Measurements from ENCODE around the gene ZDHHC11B. TPM values are rescaled to one million over a fixed set of nuclear protein-coding genes. Genes with fewer than 3 reads are reported as not detected.
"Not testable (repeated sequence)": the region's sequence is repeated elsewhere in the genome, so short reads cannot be mapped to it uniquely, and the experiment has no call there.

ZDHHC11B gene
- total RNA-seq, 1 experiment from 2014 or later: 3.8 TPM

DNA sequence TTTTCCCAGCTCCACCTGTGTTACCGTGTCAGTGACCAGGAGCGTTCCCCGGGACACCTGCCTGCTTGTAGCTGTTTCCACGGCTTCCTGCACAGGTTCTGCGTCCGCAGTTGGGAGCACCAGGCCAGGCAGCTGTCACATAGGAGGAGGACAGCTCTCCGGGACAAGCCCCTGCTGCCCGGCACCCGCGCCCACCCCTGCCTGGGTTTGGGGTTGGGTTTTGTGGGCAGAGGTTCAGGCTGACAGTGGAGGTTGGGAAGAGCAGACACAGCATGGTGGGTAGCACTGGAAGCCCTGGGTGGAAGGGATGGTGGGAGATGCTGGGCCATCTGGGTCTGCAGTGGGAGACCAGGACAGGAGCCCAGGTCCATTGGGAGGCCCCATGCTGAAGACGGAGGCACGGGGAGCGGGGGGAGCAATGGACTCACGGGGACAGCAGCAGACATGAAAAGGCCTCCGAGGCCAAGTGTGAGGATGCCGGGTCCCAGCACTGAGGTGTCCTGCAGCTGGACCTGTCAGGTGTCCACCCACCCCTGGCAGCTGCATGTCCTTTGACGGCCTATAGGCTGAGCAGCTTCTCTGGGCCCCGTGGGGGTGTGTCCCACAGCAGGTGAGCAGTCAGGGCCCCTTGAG, 2.8 kb upstream of the ZDHHC11B start:
- RAD21 ChIA-PET (ENCODE audit: low non-redundant PET in 1 of 2, low total read pairs in 2 of 2, uncharacterized antibody in 2 of 2, unreplicated experiment in 2 of 2); H3K4me3 ChIP-seq (replicated peaks in 1 of 2; ENCODE audit: low read depth in 1 of 2, low read length in 2 of 2); DNase-seq (ENCODE audit: low read depth, low spot score); H3K9me2 ChIP-seq (ENCODE audit: insufficient read depth); intact Hi-C loops (cut with micrococcal nuclease); H2AFZ ChIP-seq (ENCODE audit: low read depth, low read length, poor library complexity, severe bottlenecking); ATAC-seq; H4K20me1 ChIP-seq (ENCODE audit: insufficient read depth); H3K9me3 ChIP-seq (ENCODE audit: control insufficient read depth in 1 of 2, insufficient read depth in 1 of 2, low read depth in 1 of 2, low read length in 2 of 2); H3K79me2 ChIP-seq (ENCODE audit: insufficient read depth, low read length); H3K27ac ChIP-seq (ENCODE audit: low read depth, low read length); H3K27me3 ChIP-seq (ENCODE audit: insufficient read depth, low read length); H3K9ac ChIP-seq (ENCODE audit: low read length); BruUV-seq (replicated peaks); CTCF ChIA-PET; H3K4me2 ChIP-seq (ENCODE audit: low read length); POLR2A ChIA-PET; H3K36me3 ChIP-seq (ENCODE audit: control insufficient read depth in 1 of 2, insufficient read depth in 2 of 2, low read length in 2 of 2): not testable (repeated sequence)
- peaks cover 0 to 13% of the 10 kb centered on the region in 2 experiments; a peak in 1 of 4 replicates for H3K4me1 ChIP-seq (ENCODE audit: control insufficient read depth in 1 of 2, insufficient read depth in 2 of 2, low read length in 2 of 2)

DNA sequence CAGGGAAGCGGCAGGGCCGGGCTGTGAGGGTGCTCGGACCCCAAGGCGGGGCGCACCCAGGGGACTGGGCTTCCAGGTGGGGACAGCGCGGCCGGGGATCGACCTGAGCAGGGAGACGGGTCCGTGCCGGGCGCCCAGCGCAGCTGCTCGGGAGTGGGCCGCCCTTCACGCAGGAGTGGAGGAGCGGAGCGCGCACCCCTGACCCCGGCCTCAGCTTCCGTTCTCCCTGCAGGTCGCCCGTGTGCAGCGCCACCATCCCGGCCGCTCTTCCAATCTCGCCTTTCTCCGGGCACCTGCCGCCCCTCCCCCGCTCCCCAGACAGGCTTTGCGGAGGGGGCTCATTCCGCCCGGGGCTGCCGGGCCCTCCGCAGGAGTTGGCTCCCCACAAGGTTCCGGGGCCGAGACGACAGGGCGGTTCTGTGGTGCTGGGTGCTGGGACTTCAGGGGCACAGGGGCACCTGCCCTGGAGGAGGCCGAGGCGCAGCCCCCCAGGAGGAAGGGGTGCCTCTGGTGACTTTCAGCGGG, 714 bp upstream of the ZDHHC11B start:
- RAD21 ChIA-PET (ENCODE audit: low non-redundant PET in 1 of 2, low total read pairs in 2 of 2, uncharacterized antibody in 2 of 2, unreplicated experiment in 2 of 2); BruUV-seq (replicated peaks); H3K36me3 ChIP-seq (ENCODE audit: control insufficient read depth in 1 of 2, insufficient read depth in 2 of 2, low read length in 2 of 2); POLR2A ChIA-PET; H3K27me3 ChIP-seq (ENCODE audit: insufficient read depth, low read length); CTCF ChIA-PET; H4K20me1 ChIP-seq (ENCODE audit: insufficient read depth); H3K79me2 ChIP-seq (ENCODE audit: insufficient read depth, low read length); DNase-seq (ENCODE audit: low read depth, low spot score); H3K9me3 ChIP-seq (ENCODE audit: control insufficient read depth in 1 of 2, insufficient read depth in 1 of 2, low read depth in 1 of 2, low read length in 2 of 2); intact Hi-C loops (cut with micrococcal nuclease); H2AFZ ChIP-seq (ENCODE audit: low read depth, low read length, poor library complexity, severe bottlenecking); H3K9me2 ChIP-seq (ENCODE audit: insufficient read depth): not testable (repeated sequence)
- ATAC-seq: peak; percentile 42
- H3K4me1 ChIP-seq (ENCODE audit: control insufficient read depth in 1 of 2, insufficient read depth in 2 of 2, low read length in 2 of 2): peaks cover 0 to 13% of the 10 kb centered on the region in 2 experiments; a peak in 1 of 4 replicates
- H3K9ac ChIP-seq (ENCODE audit: low read length): peak overlapping the region; percentile 59
- peak overlapping the region; percentile 78 for H3K4me2 ChIP-seq (ENCODE audit: low read length)
- TF ChIP-seq ZFX (IDR thresholded peaks at IDR 0.05): 0 out of 2 replicates have a peak, but pooled peaks have one; percentile 16
- H3K4me3 ChIP-seq (replicated peaks in 1 of 2; ENCODE audit: low read depth in 1 of 2, low read length in 2 of 2): peak overlapping the region; percentile 48 to 66
- peak overlapping the region; percentile 43; the same call in 1 of the 2 replicates for H3K27ac ChIP-seq (ENCODE audit: low read depth, low read length)

- H3K4me3 ChIP-seq (replicated peaks in 1 of 2; ENCODE audit: low read depth in 1 of 2, low read length in 2 of 2): peak overlapping the region; percentile 48 to 66
- peak overlapping the region; percentile 82 for H3K4me2 ChIP-seq (ENCODE audit: low read length)
- H3K27me3 ChIP-seq (ENCODE audit: insufficient read depth, low read length); intact Hi-C loops (cut with micrococcal nuclease); DNase-seq (ENCODE audit: low read depth, low spot score); H4K20me1 ChIP-seq (ENCODE audit: insufficient read depth); BruUV-seq (replicated peaks); H3K9me3 ChIP-seq (ENCODE audit: control insufficient read depth in 1 of 2, insufficient read depth in 1 of 2, low read depth in 1 of 2, low read length in 2 of 2); POLR2A ChIA-PET; H2AFZ ChIP-seq (ENCODE audit: low read depth, low read length, poor library complexity, severe bottlenecking); H3K9me2 ChIP-seq (ENCODE audit: insufficient read depth); H3K36me3 ChIP-seq (ENCODE audit: control insufficient read depth in 1 of 2, insufficient read depth in 2 of 2, low read length in 2 of 2); H3K79me2 ChIP-seq (ENCODE audit: insufficient read depth, low read length); RAD21 ChIA-PET (ENCODE audit: low non-redundant PET in 1 of 2, low total read pairs in 2 of 2, uncharacterized antibody in 2 of 2, unreplicated experiment in 2 of 2); CTCF ChIA-PET; H3K27ac ChIP-seq (ENCODE audit: low read depth, low read length): not testable (repeated sequence)
- peak; percentile 18 for ATAC-seq
- peak overlapping the region; percentile 35 for H3K9ac ChIP-seq (ENCODE audit: low read length)
- peaks cover 0 to 13% of the 10 kb centered on the region in 2 experiments; a peak in 1 of 4 replicates for H3K4me1 ChIP-seq (ENCODE audit: control insufficient read depth in 1 of 2, insufficient read depth in 2 of 2, low read length in 2 of 2)
Measured at GRCh38 chr5:783881-784427, 575 bp downstream of the ZDHHC11B start.

All from HCT116 (cell line).